Mesothelial cell of epicardium (in vitro differentiated cells): Measurements from ENCODE around the gene HIGD1C. TPM values are rescaled to one million over a fixed set of nuclear protein-coding genes. Genes with fewer than 3 reads are reported as not detected.
"Not testable (repeated sequence)": the region's sequence is repeated elsewhere in the genome, so short reads cannot be mapped to it uniquely, and the experiment has no call there.

Experiments used
- DNase-seq, 2 experiments: peaks; one replicate each; pipeline ENCODE4 v3.0.0; 2021; ENCODE audit warnings: low spot score in 2 of 2; ENCODE audit not compliant: unreplicated experiment in 2 of 2
- H3K27ac Mint-ChIP-seq: 2 replicates; pipeline ENCODE4 v1.8.0; 2021; ENCODE audit warnings: mixed read lengths
- H3K27me3 Mint-ChIP-seq: 2 replicates; pipeline ENCODE4 v1.8.0; 2021; ENCODE audit warnings: low read depth, mixed read lengths
- H3K36me3 Mint-ChIP-seq: 2 replicates; pipeline ENCODE4 v1.8.0; 2021; ENCODE audit warnings: mixed read lengths
- H3K4me1 Mint-ChIP-seq: 2 replicates; pipeline ENCODE4 v1.8.0; 2021; ENCODE audit warnings: mixed read lengths
- H3K4me3 Mint-ChIP-seq: 2 replicates; pipeline ENCODE4 v1.8.0; 2021; ENCODE audit warnings: mild to moderate bottlenecking, moderate library complexity, mixed read lengths
- H3K9me3 Mint-ChIP-seq: 2 replicates; pipeline ENCODE4 v1.8.0; 2021; ENCODE audit warnings: mixed read lengths
- total RNA-seq: library from RNA; stranded (reverse); gene quantifications from 3 replicates; pipeline ENCODE4 v1.2.1, GENCODE V29; 2021
- TF ChIP-seq, protein P1 (sequence below): fragments of 200-600 bp; sonication (generic); IDR thresholded peaks from one replicate; pipeline ENCODE4 v1.5.0; 2021; ENCODE audit warnings: antibody characterized with exemption; ENCODE audit not compliant: unreplicated experiment

The HIGD1C gene
- total RNA-seq, 1 donor from 2014 or later: not detected

- Mint-ChIP-seq H3K36me3 (peaks cover 4% of the 10 kb centered on the region), H3K4me1 (peaks cover 68% of the 10 kb centered on the region), H3K27me3 (no peaks in the 10 kb centered on the region), H3K27ac (peak overlapping the region; percentile 97), H3K9me3 (no peaks in the 10 kb centered on the region), H3K4me3 (peak overlapping the region; percentile 98)
- TF ChIP-seq, protein P1, sequence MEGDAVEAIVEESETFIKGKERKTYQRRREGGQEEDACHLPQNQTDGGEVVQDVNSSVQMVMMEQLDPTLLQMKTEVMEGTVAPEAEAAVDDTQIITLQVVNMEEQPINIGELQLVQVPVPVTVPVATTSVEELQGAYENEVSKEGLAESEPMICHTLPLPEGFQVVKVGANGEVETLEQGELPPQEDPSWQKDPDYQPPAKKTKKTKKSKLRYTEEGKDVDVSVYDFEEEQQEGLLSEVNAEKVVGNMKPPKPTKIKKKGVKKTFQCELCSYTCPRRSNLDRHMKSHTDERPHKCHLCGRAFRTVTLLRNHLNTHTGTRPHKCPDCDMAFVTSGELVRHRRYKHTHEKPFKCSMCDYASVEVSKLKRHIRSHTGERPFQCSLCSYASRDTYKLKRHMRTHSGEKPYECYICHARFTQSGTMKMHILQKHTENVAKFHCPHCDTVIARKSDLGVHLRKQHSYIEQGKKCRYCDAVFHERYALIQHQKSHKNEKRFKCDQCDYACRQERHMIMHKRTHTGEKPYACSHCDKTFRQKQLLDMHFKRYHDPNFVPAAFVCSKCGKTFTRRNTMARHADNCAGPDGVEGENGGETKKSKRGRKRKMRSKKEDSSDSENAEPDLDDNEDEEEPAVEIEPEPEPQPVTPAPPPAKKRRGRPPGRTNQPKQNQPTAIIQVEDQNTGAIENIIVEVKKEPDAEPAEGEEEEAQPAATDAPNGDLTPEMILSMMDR: no peak
- DNase-seq: no peak
Observed at GRCh38 chr12:50925342-50925651, 27.0 kb upstream of the HIGD1C start.

- Mint-ChIP-seq H3K9me3 (no peaks in the 10 kb centered on the region), H3K4me3 (peak overlapping the region; percentile 98), H3K36me3 (peaks cover 7% of the 10 kb centered on the region), H3K4me1 (peaks cover 68% of the 10 kb centered on the region), H3K27ac (peak overlapping the region; percentile 86), H3K27me3 (no peaks in the 10 kb centered on the region)
- DNase-seq: no peak
- TF ChIP-seq, protein P1: no peak
Observed at GRCh38 chr12:50925920-50926319, 26.4 kb upstream of the HIGD1C start.

DNA sequence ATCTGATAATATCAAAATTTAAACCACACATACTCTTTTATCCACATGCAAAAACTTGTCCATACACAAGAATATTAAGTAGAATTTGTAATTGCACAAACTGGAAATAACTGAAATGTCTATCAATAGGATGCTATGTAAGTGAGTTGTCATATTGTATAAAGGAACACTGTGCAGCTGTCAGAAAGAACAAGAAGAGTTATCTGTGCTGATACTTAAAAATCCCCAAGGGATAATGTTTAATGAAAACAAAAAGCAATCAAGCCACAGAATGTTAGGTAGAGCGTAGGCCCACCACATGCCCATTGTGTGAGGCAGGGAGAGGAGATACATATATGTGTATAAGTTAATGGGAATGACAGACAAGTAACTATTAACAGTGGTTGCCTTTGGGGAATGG, 25.9 kb upstream of the HIGD1C start:
- no peak for DNase-seq
- TF ChIP-seq, protein P1: no peak

GRCh38 chr12:50926932-50927331, 25.4 kb upstream of the HIGD1C start:
- DNase-seq, H3K9me3 Mint-ChIP-seq, H3K27me3 Mint-ChIP-seq: not testable (repeated sequence)
- peak overlapping the region; percentile 86 for H3K27ac Mint-ChIP-seq
- peaks cover 12% of the 10 kb centered on the region for H3K36me3 Mint-ChIP-seq
- H3K4me1 Mint-ChIP-seq: peaks cover 69% of the 10 kb centered on the region
- peak overlapping the region; percentile 98 for H3K4me3 Mint-ChIP-seq

More for the DNA sequence above, 25.9 kb upstream of the HIGD1C start:
- Mint-ChIP-seq H3K4me3 (peak overlapping the region; percentile 98), H3K9me3 (no peaks in the 10 kb centered on the region), H3K36me3 (peaks cover 8% of the 10 kb centered on the region), H3K27ac (peak overlapping the region; percentile 86), H3K4me1 (peaks cover 67% of the 10 kb centered on the region), H3K27me3 (no peaks in the 10 kb centered on the region)

- H3K36me3 Mint-ChIP-seq: peaks cover 12% of the 10 kb centered on the region
- peak overlapping the region; percentile 98 for H3K4me3 Mint-ChIP-seq
- peak overlapping the region; percentile 86 for H3K27ac Mint-ChIP-seq
- H3K9me3 Mint-ChIP-seq: no peaks in the 10 kb centered on the region
- H3K4me1 Mint-ChIP-seq: peaks cover 71% of the 10 kb centered on the region
- TF ChIP-seq, protein P1: no peak
- H3K27me3 Mint-ChIP-seq: no peaks in the 10 kb centered on the region
- no peak for DNase-seq
Observed at GRCh38 chr12:50927356-50927755, 25.0 kb upstream of the HIGD1C start.

GRCh38 chr12:50927766-50928224, 24.5 kb upstream of the HIGD1C start:
- Mint-ChIP-seq H3K27ac (peak overlapping the region; percentile 86), H3K27me3 (no peaks in the 10 kb centered on the region), H3K36me3 (peaks cover 12% of the 10 kb centered on the region), H3K9me3 (no peaks in the 10 kb centered on the region), H3K4me3 (peak overlapping the region; percentile 98), H3K4me1 (peaks cover 72% of the 10 kb centered on the region)
- no peak for DNase-seq
- TF ChIP-seq, protein P1: no peak
